ENCODE measurements around the gene DCP1B.

The DCP1B gene

GRCh38 chr12:2017546-2018337 lies 13.5 kb upstream of the DCP1B start:
- peak; percentile 6 for DNase-seq

DNA sequence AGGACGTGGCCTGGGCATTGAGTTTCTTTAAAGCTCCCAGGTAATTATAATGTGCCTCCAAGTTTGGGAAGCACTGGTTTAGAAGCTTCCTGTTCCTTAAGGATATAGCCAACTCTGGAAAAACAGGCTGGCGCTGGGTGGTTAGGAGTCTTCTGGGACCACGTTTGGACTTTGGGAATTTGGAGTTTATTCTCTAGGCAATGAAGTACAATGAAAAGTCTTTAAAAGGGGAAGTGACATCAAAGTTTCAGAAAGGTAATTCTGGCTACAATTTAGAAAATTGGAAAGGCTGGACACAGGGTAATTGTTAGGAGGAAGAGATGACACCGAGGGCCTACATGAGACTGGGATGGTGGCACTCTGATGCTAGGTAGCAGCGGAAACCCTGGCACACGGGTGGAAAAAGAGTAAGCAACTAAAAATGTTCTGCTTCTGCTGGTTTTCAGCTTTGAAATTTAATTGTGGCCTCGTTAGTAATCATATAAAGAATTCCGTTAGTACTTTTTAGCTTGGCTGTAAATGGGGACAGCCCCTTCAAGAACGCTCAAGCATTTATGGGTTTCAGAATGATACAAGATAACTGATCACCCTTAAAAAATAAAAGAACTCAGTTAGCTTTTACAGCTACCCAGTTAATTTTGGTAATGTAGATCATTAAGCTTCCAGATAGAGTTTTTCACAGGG lies 12.7 kb upstream of the DCP1B start:
- DNase-seq: no peak

- no peak for DNase-seq
These were observed 10.0 kb upstream of the DCP1B start for GRCh38 chr12:2014231-2014630.

GRCh38 chr12:2013527-2014223 lies 9.4 kb upstream of the DCP1B start:
- no peak for DNase-seq

GRCh38 chr12:2013086-2013485 lies 8.8 kb upstream of the DCP1B start:
- DNase-seq: no peak

GRCh38 chr12:2011643-2012607 lies 7.7 kb upstream of the DCP1B start:
- no peak for DNase-seq

- DNase-seq: no peak
These were observed 5.4 kb upstream of the DCP1B start for GRCh38 chr12:2009623-2010022.

DNA sequence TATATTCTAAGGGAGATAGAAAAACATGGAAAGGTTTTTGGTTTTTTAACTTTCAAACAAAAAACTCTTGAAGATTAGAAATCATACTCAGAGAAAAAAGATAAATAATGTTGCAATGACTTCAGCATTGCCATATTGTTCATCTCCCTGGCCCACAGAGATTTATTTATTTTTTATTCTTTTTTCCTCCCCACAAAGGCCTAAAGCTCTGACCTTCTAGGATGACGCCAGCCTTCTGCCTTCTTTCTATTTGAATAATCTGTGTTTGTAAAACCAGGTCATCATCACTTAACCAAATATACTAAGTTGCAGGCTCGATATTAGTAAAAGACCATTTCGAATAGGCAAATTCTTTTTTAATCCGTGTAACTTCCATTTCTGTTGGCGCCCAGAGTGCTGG lies 4.4 kb upstream of the DCP1B start:
- no peak for DNase-seq

- no peak for DNase-seq
These were observed 563 bp downstream of the DCP1B start for GRCh38 chr12:2003676-2004112.

DNA sequence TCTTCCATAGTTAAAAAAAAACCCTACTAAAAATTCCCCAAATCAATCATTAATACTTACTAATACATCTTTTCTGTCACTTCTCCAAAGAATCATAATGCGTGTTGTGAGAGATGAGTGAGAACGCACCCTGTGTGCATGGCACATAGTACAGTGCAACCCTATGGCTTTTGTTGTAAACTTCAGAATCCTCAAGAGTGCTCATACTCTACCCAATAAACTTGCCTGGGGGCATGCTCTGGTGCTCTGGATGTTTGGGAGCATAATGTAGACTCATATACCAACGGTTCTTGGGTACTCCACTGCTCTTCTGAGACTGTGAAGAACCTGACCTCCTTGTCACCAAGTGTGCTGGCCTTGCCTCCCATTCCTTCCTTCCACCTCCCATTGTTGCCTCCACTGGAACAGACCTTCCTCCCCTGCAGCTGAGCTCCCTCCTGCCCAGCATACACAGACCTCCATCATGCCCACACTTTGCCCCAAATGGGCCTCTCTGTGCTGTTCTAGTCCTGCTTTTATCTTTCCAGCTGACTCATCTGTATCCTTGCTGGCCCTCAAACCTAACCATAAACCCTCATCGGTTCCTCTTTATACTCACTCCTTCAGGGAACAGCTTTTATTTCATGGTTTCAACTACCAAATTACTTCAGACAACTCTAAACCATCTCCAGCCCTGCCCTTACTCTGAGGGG lies 8.9 kb downstream of the DCP1B start:
- no peak for DNase-seq

- DNase-seq: no peak
These were observed 9.7 kb downstream of the DCP1B start for GRCh38 chr12:1994429-1995143.

GRCh38 chr12:1993871-1994371 lies 10.3 kb downstream of the DCP1B start:
- DNase-seq: no peak

DNA sequence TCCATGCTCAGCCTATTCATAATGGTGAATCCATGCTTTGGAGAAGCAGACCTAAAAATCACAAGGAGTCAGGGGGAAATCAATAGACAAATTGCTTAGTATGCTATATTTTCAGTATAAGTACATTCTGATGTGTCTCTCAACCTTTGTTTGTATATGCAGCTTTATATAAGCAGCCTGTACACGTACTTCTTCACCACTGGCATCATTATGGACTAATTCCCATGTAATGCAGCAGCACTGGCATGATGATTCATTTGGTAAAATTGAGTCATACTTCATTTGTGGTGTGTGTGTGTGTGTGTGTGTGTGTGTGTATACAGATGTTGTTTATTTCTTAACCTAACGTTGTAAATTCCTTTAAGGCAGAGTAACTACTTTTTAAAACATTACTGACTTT lies 10.9 kb downstream of the DCP1B start:
- DNase-seq: no peak

DNA sequence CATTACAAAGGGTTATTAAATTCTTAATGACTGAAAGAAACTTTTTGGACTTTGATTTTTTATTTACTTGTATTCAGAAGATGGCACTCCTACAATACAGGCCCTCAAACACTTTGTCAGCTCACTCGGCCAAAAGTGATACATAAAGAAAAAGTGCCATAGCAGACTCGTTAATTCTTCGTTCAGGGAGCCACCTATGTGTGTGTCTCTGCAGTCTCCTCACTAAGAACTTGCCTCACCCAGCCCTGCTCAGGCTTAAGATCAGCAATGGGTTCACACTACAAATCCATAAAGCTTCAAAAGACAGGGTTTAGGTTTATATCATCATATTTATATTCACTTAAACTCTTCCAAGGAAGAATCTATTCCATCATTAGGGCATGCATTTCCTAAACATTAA lies 11.5 kb downstream of the DCP1B start:
- DNase-seq: no peak

DNA sequence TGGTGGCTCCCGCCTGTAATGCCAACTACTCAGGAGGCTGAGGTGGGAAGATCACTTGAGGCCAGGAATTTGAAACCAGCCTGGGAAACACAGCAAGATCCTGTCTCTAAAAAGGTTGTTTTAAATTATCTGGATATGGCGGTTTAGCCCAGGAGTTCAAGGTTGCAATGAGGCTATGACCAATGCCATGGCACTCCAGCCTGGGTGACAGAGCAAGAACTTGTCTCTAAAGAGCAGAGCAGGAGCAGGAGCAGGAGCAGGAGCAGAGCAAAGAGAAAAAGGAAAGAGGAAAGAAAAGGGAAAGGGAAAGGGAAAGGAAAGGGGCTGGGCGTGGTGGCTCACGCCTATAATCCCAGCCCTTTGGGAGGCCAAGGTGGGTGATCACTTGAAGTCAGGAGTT lies 15.1 kb downstream of the DCP1B start:
- no peak for DNase-seq

DNA sequence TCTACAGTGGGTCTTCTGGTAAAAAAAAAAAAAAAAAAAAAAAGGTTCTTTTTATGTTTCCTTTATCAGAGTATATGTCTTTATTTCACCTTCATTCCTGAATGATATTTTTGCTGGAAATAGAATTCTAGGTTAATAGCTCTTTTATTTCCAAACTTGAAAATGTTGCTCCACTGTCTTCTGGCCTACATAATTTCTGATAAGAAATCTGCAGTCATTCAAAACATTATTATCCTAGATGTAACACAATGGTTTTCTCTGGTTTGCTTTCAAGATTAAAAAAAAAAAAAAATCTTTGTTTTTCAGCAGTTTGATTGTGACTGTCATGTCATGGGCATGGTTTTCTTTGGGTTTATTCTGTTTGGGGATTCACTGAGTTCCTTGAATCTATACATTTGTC lies 19.5 kb downstream of the DCP1B start:
- DNase-seq: no peak

GRCh38 chr12:1980282-1980681 lies 24.0 kb downstream of the DCP1B start:
- no peak for DNase-seq

GRCh38 chr12:1978078-1978862 lies 26.0 kb downstream of the DCP1B start:
- no peak for DNase-seq

DNA sequence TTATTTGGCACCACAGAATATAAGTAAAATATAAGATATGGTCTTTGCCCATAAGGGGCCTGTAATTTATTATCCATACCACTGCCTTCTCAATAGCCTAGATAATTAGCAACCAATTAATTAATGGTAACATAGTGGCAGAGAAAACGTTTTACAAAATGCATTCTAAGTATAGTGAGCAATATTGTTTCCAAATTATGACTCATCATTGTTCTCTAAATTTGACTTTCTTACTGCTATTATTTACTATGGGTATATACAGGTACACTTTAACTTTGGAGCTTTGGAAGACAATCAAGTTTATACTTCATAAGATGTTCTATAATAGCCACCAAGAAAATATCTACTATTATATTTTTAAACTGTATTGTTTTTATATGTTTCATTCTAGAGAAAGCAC lies 26.7 kb downstream of the DCP1B start:
- DNase-seq: no peak

- no peak for DNase-seq
These were observed 27.1 kb downstream of the DCP1B start for GRCh38 chr12:1977109-1977508.

Measured in NCI-H2227 treated with DMSO at 0.1 percent for 48 hours (cell line).